Fibroblast of villous mesenchyme (primary cell): ENCODE results near the gene ZNF254. TPM values are rescaled to one million over a fixed set of nuclear protein-coding genes. Genes with fewer than 3 reads are reported as not detected.
A peak's percentile ranks its signal among the peaks of the same experiment; 100 is the strongest.
"Not testable (repeated sequence)": the region's sequence is repeated elsewhere in the genome, so short reads cannot be mapped to it uniquely, and the experiment has no call there.

ENCODE experiments used
- DNase-seq: peaks from one replicate; pipeline ENCODE4 v3.0.0-alpha.2; 2010; ENCODE audit warnings: low read depth
- H3K4me3 ChIP-seq: 2 replicates; pipeline ENCODE4 v1.5.1; 2011; ENCODE audit warnings: low read depth, mild to moderate bottlenecking, low read length
- CTCF ChIP-seq: IDR thresholded peaks from 2 replicates; pipeline ENCODE4 v1.5.1; 2012; ENCODE audit warnings: low read depth, mild to moderate bottlenecking, low read length; ENCODE audit not compliant: insufficient read depth
- total RNA-seq: library from RNA; depleted of rRNA; stranded (reverse); fragments of >200 nt; gene quantifications from 2 replicates; pipeline ENCODE4 v1.2.3, GENCODE V29; 2012

The ZNF254 gene
- total RNA-seq, 1 donor = 15.5 TPM

- no peak for TF ChIP-seq CTCF
- H3K4me3 ChIP-seq = no peak overlapping the region
- DNase-seq = no peak
Measured at GRCh38 chr19:24069905-24070657, 16.9 kb upstream of the ZNF254 start.

GRCh38 chr19:24071078-24071477 lies 15.9 kb upstream of the ZNF254 start:
- TF ChIP-seq CTCF = no peak
- no peak overlapping the region for H3K4me3 ChIP-seq
- DNase-seq = no peak

- no peak for TF ChIP-seq CTCF
- no peak for DNase-seq
- no peak overlapping the region for H3K4me3 ChIP-seq
Measured at GRCh38 chr19:24072720-24073119, 14.3 kb upstream of the ZNF254 start.

- no peak for DNase-seq
- TF ChIP-seq CTCF = no peak
- H3K4me3 ChIP-seq = no peak overlapping the region
Measured at GRCh38 chr19:24073807-24074206, 13.2 kb upstream of the ZNF254 start.

- peak; percentile 20 for DNase-seq
- no peak overlapping the region for H3K4me3 ChIP-seq
- no peak for TF ChIP-seq CTCF
Measured at GRCh38 chr19:24074720-24075454, 12.1 kb upstream of the ZNF254 start.

- not testable (repeated sequence) for DNase-seq, H3K4me3 ChIP-seq
Measured at GRCh38 chr19:24075530-24075929, 11.5 kb upstream of the ZNF254 start.

GRCh38 chr19:24078680-24079079 lies 8.3 kb upstream of the ZNF254 start:
- no peak for DNase-seq
- no peak overlapping the region for H3K4me3 ChIP-seq
- TF ChIP-seq CTCF = no peak
